Measurements from ENCODE around the gene SMPD3.

Gene SMPD3

GRCh38 chr16:68351463-68351862 lies 96.8 kb downstream of the SMPD3 start:
- DNase-seq = no peak

GRCh38 chr16:68350813-68351350 lies 97.4 kb downstream of the SMPD3 start:
- DNase-seq = no peak

GRCh38 chr16:68349838-68350410 lies 98.4 kb downstream of the SMPD3 start:
- no peak for DNase-seq

- no peak for DNase-seq
These were observed 99.5 kb downstream of the SMPD3 start for GRCh38 chr16:68348639-68349445.

- DNase-seq = no peak
These were observed 100.7 kb downstream of the SMPD3 start for GRCh38 chr16:68347605-68348004.

GRCh38 chr16:68346892-68347480 lies 101.3 kb downstream of the SMPD3 start:
- DNase-seq = no peak

- no peak for DNase-seq
These were observed 102.2 kb downstream of the SMPD3 start for GRCh38 chr16:68345958-68346635.

GRCh38 chr16:68345351-68345810 lies 102.9 kb downstream of the SMPD3 start:
- no peak for DNase-seq

- DNase-seq = no peak
These were observed 104.1 kb downstream of the SMPD3 start for GRCh38 chr16:68344252-68344651.

- no peak for DNase-seq
These were observed 105.2 kb downstream of the SMPD3 start for GRCh38 chr16:68343137-68343536.

- DNase-seq = no peak
These were observed 105.7 kb downstream of the SMPD3 start for GRCh38 chr16:68342620-68343019.

GRCh38 chr16:68339214-68339613 lies 109.1 kb downstream of the SMPD3 start:
- DNase-seq = no peak

- DNase-seq = no peak
These were observed 109.8 kb downstream of the SMPD3 start for GRCh38 chr16:68338326-68339119.

- DNase-seq = no peak
These were observed 113.1 kb downstream of the SMPD3 start for GRCh38 chr16:68335175-68335574.

GRCh38 chr16:68332411-68333121 lies 115.7 kb downstream of the SMPD3 start:
- DNase-seq = peak; percentile 18 to 44

- no peak for DNase-seq
These were observed 116.4 kb downstream of the SMPD3 start for GRCh38 chr16:68331879-68332410.

- no peak for DNase-seq
These were observed 119.4 kb downstream of the SMPD3 start for GRCh38 chr16:68328860-68329390.

- DNase-seq = peak; percentile 68 to 86
These were observed 120.0 kb downstream of the SMPD3 start for GRCh38 chr16:68328151-68328859.

- DNase-seq = no peak
These were observed 123.4 kb downstream of the SMPD3 start for GRCh38 chr16:68324780-68325357.

GRCh38 chr16:68324336-68324735 lies 124.0 kb downstream of the SMPD3 start:
- no peak for DNase-seq
